Endothelial cell (in vitro differentiated cells): ENCODE data around the gene RUNX2. TPM values are rescaled to one million over a fixed set of nuclear protein-coding genes. Genes with fewer than 3 reads are reported as not detected.

Source experiments
- DNase-seq: peaks from one replicate; pipeline ENCODE4 v3.0.0; 2021; ENCODE audit warnings: low spot score
- H3K27ac Mint-ChIP-seq: one replicate; pipeline ENCODE4 v1.8.0; 2021; ENCODE audit warnings: mixed read lengths, inconsistent platforms; ENCODE audit not compliant: unreplicated experiment
- H3K27me3 Mint-ChIP-seq: one replicate; pipeline ENCODE4 v1.8.0; 2021; ENCODE audit warnings: mild to moderate bottlenecking, moderate library complexity, mixed read lengths, inconsistent platforms; ENCODE audit not compliant: unreplicated experiment
- H3K36me3 Mint-ChIP-seq: one replicate; pipeline ENCODE4 v1.8.0; 2021; ENCODE audit warnings: mild to moderate bottlenecking, low read depth, mixed read lengths, inconsistent platforms; ENCODE audit not compliant: unreplicated experiment
- H3K4me1 Mint-ChIP-seq: one replicate; pipeline ENCODE4 v1.8.0; 2021; ENCODE audit warnings: mild to moderate bottlenecking, mixed read lengths, inconsistent platforms; ENCODE audit not compliant: unreplicated experiment
- H3K4me3 Mint-ChIP-seq: one replicate; pipeline ENCODE4 v1.8.0; 2021; ENCODE audit warnings: mild to moderate bottlenecking, mixed read lengths, inconsistent platforms; ENCODE audit not compliant: unreplicated experiment
- H3K9me3 Mint-ChIP-seq: one replicate; pipeline ENCODE4 v1.8.0; 2021; ENCODE audit warnings: mixed read lengths, inconsistent platforms; ENCODE audit not compliant: unreplicated experiment
- CTCF ChIP-seq: fragments of 200-600 bp; sonication (generic); IDR thresholded peaks from one replicate; pipeline ENCODE4 v1.5.0; 2021; ENCODE audit warnings: antibody characterized with exemption; ENCODE audit not compliant: unreplicated experiment
- total RNA-seq: library from RNA; stranded (reverse); fragmentation: NEBNext Ultra II Directional; extraction: Animal tissue kit (Norgen Biotek cat#: 25700); gene quantifications from one replicate; pipeline ENCODE4 v1.2.1, GENCODE V29; 2021; ENCODE audit not compliant: unreplicated experiment

The RUNX2 gene
- total RNA-seq, 1 donor from 2014 or later: 1.8 TPM

GRCh38 chr6:45613656-45614055 is 285.5 kb downstream of the RUNX2 start:
- TF ChIP-seq CTCF: no peak
- Mint-ChIP-seq H3K36me3 (no peaks in the 10 kb centered on the region), H3K9me3 (no peaks in the 10 kb centered on the region), H3K4me3 (no peak overlapping the region), H3K27ac (no peak overlapping the region), H3K4me1 (peaks cover 4% of the 10 kb centered on the region), H3K27me3 (no peaks in the 10 kb centered on the region)
- DNase-seq: no peak

- H3K36me3 Mint-ChIP-seq: no peaks in the 10 kb centered on the region
- no peak for TF ChIP-seq CTCF
- no peak overlapping the region for H3K27ac Mint-ChIP-seq
- H3K4me3 Mint-ChIP-seq: no peak overlapping the region
- H3K9me3 Mint-ChIP-seq: no peaks in the 10 kb centered on the region
- no peaks in the 10 kb centered on the region for H3K27me3 Mint-ChIP-seq
- peaks cover 1% of the 10 kb centered on the region for H3K4me1 Mint-ChIP-seq
- DNase-seq: no peak
Measured at GRCh38 chr6:45614488-45615285, 286.6 kb downstream of the RUNX2 start.

- no peak for TF ChIP-seq CTCF
- Mint-ChIP-seq H3K9me3 (no peaks in the 10 kb centered on the region), H3K4me1 (peaks cover 6% of the 10 kb centered on the region), H3K36me3 (no peaks in the 10 kb centered on the region), H3K27me3 (no peaks in the 10 kb centered on the region), H3K27ac (no peak overlapping the region), H3K4me3 (no peak overlapping the region)
- DNase-seq: no peak
Measured at GRCh38 chr6:45616209-45616608, 288.1 kb downstream of the RUNX2 start.

- H3K27ac Mint-ChIP-seq: no peak overlapping the region
- no peak overlapping the region for H3K4me3 Mint-ChIP-seq
- DNase-seq: no peak
- H3K36me3 Mint-ChIP-seq: no peaks in the 10 kb centered on the region
- H3K4me1 Mint-ChIP-seq: peaks cover 6% of the 10 kb centered on the region
- TF ChIP-seq CTCF: no peak
- H3K27me3 Mint-ChIP-seq: no peaks in the 10 kb centered on the region
- no peaks in the 10 kb centered on the region for H3K9me3 Mint-ChIP-seq
Measured at GRCh38 chr6:45617441-45617840, 289.3 kb downstream of the RUNX2 start.

- Mint-ChIP-seq H3K36me3 (no peaks in the 10 kb centered on the region), H3K9me3 (no peaks in the 10 kb centered on the region), H3K27me3 (no peaks in the 10 kb centered on the region), H3K4me3 (no peak overlapping the region), H3K4me1 (peaks cover 6% of the 10 kb centered on the region), H3K27ac (no peak overlapping the region)
- DNase-seq: no peak
- TF ChIP-seq CTCF: no peak
Measured at GRCh38 chr6:45618259-45618658, 290.1 kb downstream of the RUNX2 start.
